ENCODE data around the gene GAL. TPM values are rescaled to one million over a fixed set of nuclear protein-coding genes. Genes with fewer than 3 reads are reported as not detected.

GAL gene
- total RNA-seq, 1 donor from 2014 or later, result 1.8 TPM

GRCh38 chr11:68664141-68664540, 20.2 kb upstream of the GAL start:
- Mint-ChIP-seq H3K4me3 (no peak overlapping the region), H3K27me3 (no peaks in the 10 kb centered on the region), H3K27ac (no peak overlapping the region)

GRCh38 chr11:68664906-68665305, 19.4 kb upstream of the GAL start:
- DNase-seq, result no peak
- H3K9me3 Mint-ChIP-seq, result no peaks in the 10 kb centered on the region
- no peaks in the 10 kb centered on the region for H3K36me3 Mint-ChIP-seq (ENCODE audit: low read depth)
- H3K4me1 Mint-ChIP-seq, result no peaks in the 10 kb centered on the region
- no peak overlapping the region for H3K27ac Mint-ChIP-seq
- no peaks in the 10 kb centered on the region for H3K27me3 Mint-ChIP-seq
- H3K4me3 Mint-ChIP-seq, result no peak overlapping the region
- intact Hi-C loops (cut with micrococcal nuclease), result no loop called here

More at GRCh38 chr11:68664141-68664540, 20.2 kb upstream of the GAL start:
- no peak for DNase-seq
- H3K36me3 Mint-ChIP-seq (ENCODE audit: low read depth), result no peaks in the 10 kb centered on the region
- intact Hi-C loops (cut with micrococcal nuclease), result no loop called here
- H3K4me1 Mint-ChIP-seq, result no peaks in the 10 kb centered on the region
- H3K9me3 Mint-ChIP-seq, result no peaks in the 10 kb centered on the region

DNA sequence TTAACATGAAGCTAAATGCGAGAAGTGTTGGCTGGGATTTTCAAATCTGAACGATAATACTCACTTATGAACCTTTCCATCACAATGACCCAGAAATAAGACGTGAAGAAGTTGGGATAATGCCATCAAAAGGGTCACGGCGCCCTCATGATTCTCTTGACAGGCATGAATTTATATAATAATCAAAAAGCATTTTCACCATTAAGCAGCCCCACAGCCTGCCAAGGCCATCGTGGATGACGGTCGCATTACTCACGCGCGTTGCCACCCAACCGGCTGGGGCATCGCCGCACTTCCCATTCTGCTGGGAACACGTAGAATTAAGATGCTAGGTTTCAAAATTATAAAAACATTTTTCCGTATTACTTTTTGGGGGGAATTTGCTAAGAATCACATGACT, 18.9 kb upstream of the GAL start:
- no peak for DNase-seq
- intact Hi-C loops (cut with micrococcal nuclease), result no loop called here
- Mint-ChIP-seq H3K4me1 (no peaks in the 10 kb centered on the region), H3K9me3 (no peaks in the 10 kb centered on the region), H3K27me3 (no peaks in the 10 kb centered on the region), H3K36me3 (ENCODE audit: low read depth) (no peaks in the 10 kb centered on the region), H3K27ac (no peak overlapping the region), H3K4me3 (no peak overlapping the region)

DNA sequence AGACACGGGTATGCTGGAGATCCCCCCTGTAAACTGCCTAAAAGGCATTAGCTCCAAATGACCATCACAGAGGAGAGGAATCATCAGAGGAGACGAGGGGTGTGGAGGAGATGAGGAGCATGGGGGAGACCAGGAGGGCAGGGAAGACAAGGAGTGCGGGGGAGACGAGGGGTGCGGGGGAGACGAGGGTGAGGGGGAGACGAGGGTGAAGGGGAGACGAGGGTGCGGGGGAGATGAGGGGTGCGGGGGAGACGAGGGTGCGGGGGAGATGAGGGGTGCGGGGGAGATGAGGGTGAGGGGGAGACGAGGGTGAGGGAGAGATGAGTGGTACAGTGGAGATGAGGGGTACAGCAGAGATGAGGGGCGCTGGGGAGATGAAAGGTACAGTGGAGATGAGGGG, 17.5 kb upstream of the GAL start:
- no peak for DNase-seq
- H3K27me3 Mint-ChIP-seq, result no peaks in the 10 kb centered on the region
- intact Hi-C loops (cut with micrococcal nuclease), result no loop called here
- no peaks in the 10 kb centered on the region for H3K9me3 Mint-ChIP-seq
- no peaks in the 10 kb centered on the region for H3K36me3 Mint-ChIP-seq (ENCODE audit: low read depth)
- no peak overlapping the region for H3K27ac Mint-ChIP-seq
- no peaks in the 10 kb centered on the region for H3K4me1 Mint-ChIP-seq
- H3K4me3 Mint-ChIP-seq, result no peak overlapping the region

- no peaks in the 10 kb centered on the region for H3K27me3 Mint-ChIP-seq
- no peak overlapping the region for H3K4me3 Mint-ChIP-seq
- DNase-seq, result no peak
- H3K4me1 Mint-ChIP-seq, result no peaks in the 10 kb centered on the region
- no peak overlapping the region for H3K27ac Mint-ChIP-seq
- H3K9me3 Mint-ChIP-seq, result no peaks in the 10 kb centered on the region
- intact Hi-C loops (cut with micrococcal nuclease), result no loop called here
- H3K36me3 Mint-ChIP-seq (ENCODE audit: low read depth), result no peaks in the 10 kb centered on the region
Observed at GRCh38 chr11:68667511-68668500, 16.5 kb upstream of the GAL start.

- intact Hi-C loops (cut with micrococcal nuclease), result no loop called here
- no peak overlapping the region for H3K4me3 Mint-ChIP-seq
- no peaks in the 10 kb centered on the region for H3K4me1 Mint-ChIP-seq
- no peaks in the 10 kb centered on the region for H3K9me3 Mint-ChIP-seq
- no peaks in the 10 kb centered on the region for H3K27me3 Mint-ChIP-seq
- no peaks in the 10 kb centered on the region for H3K36me3 Mint-ChIP-seq (ENCODE audit: low read depth)
- H3K27ac Mint-ChIP-seq, result no peak overlapping the region
- no peak for DNase-seq
Observed at GRCh38 chr11:68669301-68670090, 14.8 kb upstream of the GAL start.

DNA sequence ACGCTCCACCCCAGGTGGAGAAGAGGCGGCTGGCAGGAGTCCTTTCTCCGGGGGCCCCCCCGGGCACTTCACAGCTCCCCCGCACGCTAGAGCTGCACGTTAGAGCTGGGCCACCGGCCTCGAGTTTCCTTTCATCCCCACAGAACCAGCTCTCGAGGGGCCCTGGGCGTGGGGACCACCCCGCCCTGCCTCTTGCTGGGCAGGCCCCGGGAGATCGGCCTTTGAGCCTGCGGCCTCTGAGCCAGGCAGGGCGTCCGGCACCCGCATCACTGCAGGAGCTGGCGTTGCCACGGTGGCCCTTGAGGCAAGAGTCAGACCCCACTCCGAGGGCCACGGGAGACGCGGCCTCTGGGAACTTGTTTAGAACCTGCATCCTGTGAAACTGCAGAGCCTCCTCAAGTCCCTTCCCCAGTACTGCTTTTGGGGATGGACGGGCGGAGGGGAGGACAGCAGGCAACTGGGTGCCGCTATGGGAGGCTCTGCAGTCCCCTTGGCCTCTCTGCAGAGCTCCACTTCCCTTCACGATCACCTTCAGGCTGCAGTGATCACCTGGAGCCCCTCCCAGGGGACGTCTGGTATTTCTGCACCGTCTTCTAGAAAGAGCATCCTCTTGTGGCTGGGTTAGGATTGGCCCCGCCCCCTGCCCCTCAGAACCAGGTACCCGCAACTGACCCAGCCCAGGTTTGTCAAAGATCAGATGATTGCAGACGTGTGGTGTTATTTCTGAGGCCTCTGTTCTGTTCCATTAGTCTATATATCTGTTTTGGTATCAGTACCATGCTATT, 13.9 kb upstream of the GAL start:
- Mint-ChIP-seq H3K4me1 (no peaks in the 10 kb centered on the region), H3K4me3 (no peak overlapping the region), H3K9me3 (no peaks in the 10 kb centered on the region), H3K27ac (no peak overlapping the region), H3K27me3 (no peaks in the 10 kb centered on the region), H3K36me3 (ENCODE audit: low read depth) (no peaks in the 10 kb centered on the region)
- intact Hi-C loops (cut with micrococcal nuclease), result no loop called here
- no peak for DNase-seq

GRCh38 chr11:68673306-68673945, 10.9 kb upstream of the GAL start:
- Mint-ChIP-seq H3K36me3 (ENCODE audit: low read depth) (no peaks in the 10 kb centered on the region), H3K27ac (no peak overlapping the region), H3K27me3 (no peaks in the 10 kb centered on the region), H3K4me1 (no peaks in the 10 kb centered on the region), H3K4me3 (no peak overlapping the region), H3K9me3 (no peaks in the 10 kb centered on the region)
- DNase-seq, result no peak
- intact Hi-C loops (cut with micrococcal nuclease), result no loop called here

DNA sequence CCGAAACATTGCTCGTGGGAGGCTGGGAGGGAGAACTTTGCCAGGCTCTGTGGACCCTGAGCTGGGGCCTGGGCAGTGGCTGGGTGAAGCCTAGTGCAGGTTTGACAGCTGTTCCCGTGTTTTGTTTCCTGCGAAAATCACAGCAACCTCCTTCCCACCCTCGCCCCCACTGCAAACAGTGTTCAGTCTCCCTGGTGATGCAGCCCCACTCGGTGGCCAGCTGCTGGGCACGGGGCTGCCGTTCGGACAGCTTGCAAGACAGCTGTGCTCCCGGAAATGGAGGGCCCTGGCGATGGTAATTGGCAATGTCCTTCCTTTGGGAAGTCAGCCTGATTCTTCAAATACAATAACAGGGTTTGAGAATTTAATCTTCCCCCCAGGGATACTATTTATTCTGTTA, 10.4 kb upstream of the GAL start:
- peaks cover 1% of the 10 kb centered on the region for H3K27me3 Mint-ChIP-seq
- intact Hi-C loops (cut with micrococcal nuclease), result no loop called here
- no peaks in the 10 kb centered on the region for H3K36me3 Mint-ChIP-seq (ENCODE audit: low read depth)
- H3K4me1 Mint-ChIP-seq, result no peaks in the 10 kb centered on the region
- H3K27ac Mint-ChIP-seq, result no peak overlapping the region
- DNase-seq, result no peak
- no peaks in the 10 kb centered on the region for H3K9me3 Mint-ChIP-seq
- no peak overlapping the region for H3K4me3 Mint-ChIP-seq

DNA sequence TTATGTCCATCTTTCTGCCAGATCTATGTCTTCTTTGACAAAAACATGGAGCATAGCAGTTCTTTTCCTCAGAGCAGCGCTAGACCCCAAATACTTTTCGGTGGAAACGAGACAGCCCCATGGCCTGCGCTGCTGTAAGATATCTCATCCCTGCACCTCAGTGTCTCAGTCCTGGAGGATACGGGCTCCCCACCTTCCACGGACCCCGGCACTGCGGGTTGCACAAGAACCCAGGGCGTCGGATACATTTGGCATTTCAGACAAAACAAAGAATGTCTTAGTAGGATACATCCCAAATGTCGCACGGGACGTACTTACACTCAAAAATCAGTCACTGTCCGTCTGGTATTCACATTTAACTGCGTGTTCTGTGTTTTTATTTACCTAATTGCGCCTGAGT, 9.9 kb upstream of the GAL start:
- Mint-ChIP-seq H3K4me1 (no peaks in the 10 kb centered on the region), H3K27me3 (peaks cover 1% of the 10 kb centered on the region), H3K9me3 (no peaks in the 10 kb centered on the region), H3K36me3 (ENCODE audit: low read depth) (no peaks in the 10 kb centered on the region), H3K27ac (no peak overlapping the region), H3K4me3 (no peak overlapping the region)
- no peak for DNase-seq
- intact Hi-C loops (cut with micrococcal nuclease), result no loop called here

DNA sequence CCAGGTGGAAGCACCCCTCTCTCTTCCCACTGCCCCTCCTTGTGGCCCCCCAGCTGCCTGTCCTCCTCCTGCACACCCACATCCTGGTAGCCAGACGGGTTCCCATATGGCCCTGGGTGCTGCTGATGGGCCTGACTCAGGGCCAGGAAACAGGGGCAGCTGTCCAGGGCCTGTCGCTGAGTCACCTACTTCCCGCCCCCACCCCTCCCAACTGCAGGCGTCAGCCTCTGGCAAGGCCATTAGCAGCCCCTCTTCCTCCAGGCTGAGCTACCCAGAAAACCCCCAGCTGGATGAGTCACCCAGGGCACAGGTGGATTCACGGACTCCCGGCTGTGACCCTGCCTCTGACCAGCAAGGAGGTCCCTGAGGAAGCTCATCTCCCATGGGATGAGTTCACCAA, 6.9 kb upstream of the GAL start:
- intact Hi-C loops (cut with micrococcal nuclease), result no loop called here
- no peak overlapping the region for H3K4me3 Mint-ChIP-seq
- no peaks in the 10 kb centered on the region for H3K36me3 Mint-ChIP-seq (ENCODE audit: low read depth)
- H3K27me3 Mint-ChIP-seq, result peaks cover 9% of the 10 kb centered on the region
- no peak for DNase-seq
- H3K4me1 Mint-ChIP-seq, result no peaks in the 10 kb centered on the region
- no peak overlapping the region for H3K27ac Mint-ChIP-seq
- no peaks in the 10 kb centered on the region for H3K9me3 Mint-ChIP-seq

DNA sequence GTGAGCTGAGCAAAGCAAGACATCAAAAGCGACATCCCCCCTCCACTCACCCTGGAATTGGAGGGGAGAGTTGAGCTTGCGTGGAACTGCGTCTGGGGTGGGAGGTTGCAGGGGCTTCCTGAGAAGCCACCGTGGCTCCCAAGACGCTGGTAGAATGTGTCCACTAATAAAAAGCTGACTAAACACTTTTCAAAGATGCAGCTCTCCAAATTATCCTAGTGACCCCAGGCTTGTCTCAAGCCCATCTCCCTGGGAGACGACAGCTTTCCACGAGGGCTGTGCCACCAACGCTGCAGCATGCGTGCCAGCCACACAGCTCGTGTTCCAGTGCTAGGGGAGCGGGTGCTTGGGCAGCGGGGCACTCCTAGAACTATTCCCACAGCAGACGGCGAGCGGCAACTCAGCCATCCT, 6.3 kb upstream of the GAL start:
- Mint-ChIP-seq H3K4me1 (peaks cover 5% of the 10 kb centered on the region), H3K9me3 (no peaks in the 10 kb centered on the region), H3K36me3 (ENCODE audit: low read depth) (no peaks in the 10 kb centered on the region), H3K27me3 (peaks cover 14% of the 10 kb centered on the region), H3K4me3 (no peak overlapping the region), H3K27ac (no peak overlapping the region)
- intact Hi-C loops (cut with micrococcal nuclease), result no loop called here
- DNase-seq, result no peak

DNA sequence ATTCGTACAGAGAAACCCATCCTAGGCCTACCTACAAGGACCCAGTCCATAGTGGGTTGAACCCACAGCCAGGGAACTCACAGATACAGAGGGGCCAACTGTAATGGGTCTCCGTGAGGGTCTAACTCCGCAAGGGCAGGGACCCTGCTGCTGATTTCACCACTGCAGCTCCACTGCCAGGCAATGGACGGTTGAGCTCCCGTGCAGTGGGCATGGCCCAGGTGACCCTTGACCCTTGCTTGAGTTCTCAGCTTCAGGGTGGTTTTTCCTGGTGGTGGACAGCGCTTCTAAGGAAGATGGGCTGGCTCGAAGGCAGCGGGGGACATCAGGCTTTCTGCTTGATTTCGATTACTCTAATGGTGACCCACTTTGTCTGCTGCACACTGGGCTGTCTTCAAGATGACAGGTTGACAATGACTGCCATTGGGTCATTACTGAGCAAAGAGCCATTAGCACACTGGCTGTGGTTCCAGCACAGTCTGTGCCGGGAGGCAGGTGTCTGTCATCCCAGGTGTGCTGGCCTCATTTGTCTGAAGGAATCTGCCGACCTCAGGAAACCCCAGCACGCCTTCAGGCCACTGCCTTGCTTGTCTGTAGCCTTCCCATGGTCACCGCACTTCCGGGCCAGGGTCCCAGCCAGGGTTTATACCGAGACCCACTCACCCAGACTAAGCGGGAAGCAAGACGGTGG, 3.7 kb upstream of the GAL start:
- intact Hi-C loops (cut with micrococcal nuclease), result no loop called here
- peaks cover 27% of the 10 kb centered on the region for H3K27me3 Mint-ChIP-seq
- H3K27ac Mint-ChIP-seq, result no peak overlapping the region
- H3K9me3 Mint-ChIP-seq, result no peaks in the 10 kb centered on the region
- H3K4me1 Mint-ChIP-seq, result peaks cover 5% of the 10 kb centered on the region
- DNase-seq, result no peak
- no peak overlapping the region for H3K4me3 Mint-ChIP-seq
- no peaks in the 10 kb centered on the region for H3K36me3 Mint-ChIP-seq (ENCODE audit: low read depth)
